ENCODE measurements around the gene DYSF.
"Not testable (repeated sequence)": the region's sequence is repeated elsewhere in the genome, so short reads cannot be mapped to it uniquely, and the experiment has no call there.

DNA sequence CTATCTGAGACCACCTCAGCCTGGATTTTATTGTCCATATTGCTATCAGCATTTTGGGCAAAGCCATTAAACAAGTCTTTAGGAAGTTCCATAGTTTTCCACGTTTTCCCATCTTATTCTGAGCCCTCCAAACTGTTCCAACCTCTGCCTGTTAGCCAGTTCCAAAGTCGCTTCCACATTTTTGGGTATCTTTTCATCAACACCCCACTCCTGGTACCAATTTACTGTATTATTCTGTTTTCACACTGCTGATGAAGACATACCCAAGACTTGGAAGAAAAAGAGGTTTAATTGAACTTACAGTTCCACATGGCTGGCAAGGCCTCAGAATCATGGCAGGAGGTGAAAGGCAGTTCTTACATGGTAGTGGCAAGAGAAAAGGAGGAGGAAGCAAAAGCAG lies 204.9 kb downstream of the DYSF start:
- TF ChIP-seq, protein P1, sequence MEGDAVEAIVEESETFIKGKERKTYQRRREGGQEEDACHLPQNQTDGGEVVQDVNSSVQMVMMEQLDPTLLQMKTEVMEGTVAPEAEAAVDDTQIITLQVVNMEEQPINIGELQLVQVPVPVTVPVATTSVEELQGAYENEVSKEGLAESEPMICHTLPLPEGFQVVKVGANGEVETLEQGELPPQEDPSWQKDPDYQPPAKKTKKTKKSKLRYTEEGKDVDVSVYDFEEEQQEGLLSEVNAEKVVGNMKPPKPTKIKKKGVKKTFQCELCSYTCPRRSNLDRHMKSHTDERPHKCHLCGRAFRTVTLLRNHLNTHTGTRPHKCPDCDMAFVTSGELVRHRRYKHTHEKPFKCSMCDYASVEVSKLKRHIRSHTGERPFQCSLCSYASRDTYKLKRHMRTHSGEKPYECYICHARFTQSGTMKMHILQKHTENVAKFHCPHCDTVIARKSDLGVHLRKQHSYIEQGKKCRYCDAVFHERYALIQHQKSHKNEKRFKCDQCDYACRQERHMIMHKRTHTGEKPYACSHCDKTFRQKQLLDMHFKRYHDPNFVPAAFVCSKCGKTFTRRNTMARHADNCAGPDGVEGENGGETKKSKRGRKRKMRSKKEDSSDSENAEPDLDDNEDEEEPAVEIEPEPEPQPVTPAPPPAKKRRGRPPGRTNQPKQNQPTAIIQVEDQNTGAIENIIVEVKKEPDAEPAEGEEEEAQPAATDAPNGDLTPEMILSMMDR (IDR thresholded peaks at IDR 0.05; ENCODE audit: low read depth, low read length): not testable (repeated sequence)
- not testable (repeated sequence) for TF ChIP-seq EZH2phosphoT487 (IDR thresholded peaks at IDR 0.05; ENCODE audit: low read depth)
